Jurkat, Clone E6-1 (cell line): ENCODE measurements around the gene PFKM.

Experiments
- DNase-seq: peaks from one replicate; pipeline ENCODE4 v3.0.0-alpha.2; 2011; ENCODE audit warnings: low read depth, low spot score
- H3K4me3 ChIP-seq: 2 replicates; pipeline ENCODE4 v1.5.1; 2011; ENCODE audit warnings: mild to moderate bottlenecking, low read length, control low read depth, moderate library complexity

The PFKM gene

DNA sequence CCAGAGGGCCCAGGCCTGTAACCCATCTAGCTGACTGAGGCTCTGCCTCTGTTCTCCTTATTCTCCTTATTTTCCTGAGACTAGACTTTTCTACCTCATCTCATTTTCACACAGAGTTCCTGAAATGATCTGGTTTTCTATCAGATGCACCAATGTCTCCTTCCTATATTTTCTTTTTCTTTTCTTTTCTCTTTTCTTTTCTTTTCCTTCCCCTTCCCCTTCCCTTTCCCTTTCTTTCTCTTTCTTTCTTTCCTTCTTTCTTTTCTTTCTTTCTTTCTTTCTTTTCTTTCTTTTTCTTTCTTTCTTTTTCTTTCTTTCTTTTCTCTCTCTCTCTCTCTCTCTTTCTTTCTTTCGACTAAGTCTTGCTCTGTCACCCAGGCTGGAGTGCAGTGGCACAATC lies 61.3 kb downstream of the PFKM start:
- no peak overlapping the region for H3K4me3 ChIP-seq
- DNase-seq: no peak

DNA sequence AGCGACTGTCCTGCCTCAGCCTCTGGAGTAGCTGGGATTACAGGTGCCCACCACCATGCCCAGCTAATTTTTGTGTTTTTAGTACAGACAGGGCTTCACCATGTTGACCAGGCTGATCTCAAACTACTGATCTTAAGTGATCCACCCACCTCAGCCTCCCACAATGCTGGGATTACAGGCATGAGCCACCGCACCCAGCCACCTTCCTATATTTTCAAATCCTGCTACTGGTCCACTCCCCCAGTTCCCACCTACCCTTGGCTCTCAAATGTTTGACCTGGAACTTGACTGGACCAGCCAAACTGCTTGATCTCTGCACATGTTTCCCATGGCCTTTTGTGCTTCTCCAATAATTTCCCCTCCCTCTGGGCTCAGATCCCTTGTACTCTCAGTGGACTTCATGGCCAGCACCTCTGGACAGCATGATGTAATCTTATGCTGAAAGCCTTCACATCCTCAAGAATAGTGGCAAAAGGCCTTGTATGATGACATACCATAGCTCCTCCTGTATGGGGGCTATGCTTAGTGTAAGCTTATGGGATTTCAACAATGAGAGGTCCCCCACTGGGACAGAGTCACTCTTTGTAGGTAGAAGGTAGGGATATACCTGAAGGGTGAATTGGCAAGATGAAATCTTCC lies 61.8 kb downstream of the PFKM start:
- no peak overlapping the region for H3K4me3 ChIP-seq
- no peak for DNase-seq

DNA sequence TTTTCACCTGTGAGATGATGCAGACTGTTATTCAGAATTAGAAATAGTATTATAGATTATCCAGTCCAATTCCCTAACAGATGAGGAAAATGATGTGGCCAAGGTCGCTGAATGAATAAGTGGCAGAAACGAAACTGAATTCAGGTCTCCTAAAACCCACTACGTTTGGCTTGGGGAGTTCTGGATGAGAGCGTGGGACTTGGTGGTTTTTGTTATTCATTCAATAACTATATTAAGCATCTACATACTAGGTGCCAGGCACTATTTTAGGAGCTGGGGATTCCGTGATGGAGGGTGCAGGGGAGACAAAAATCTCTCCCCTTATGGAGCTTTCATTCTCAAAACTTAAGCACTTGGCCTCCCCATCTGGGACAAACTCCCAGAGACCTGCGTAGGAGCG lies 63.5 kb downstream of the PFKM start:
- peak overlapping the region; percentile 86 for H3K4me3 ChIP-seq
- DNase-seq: no peak

DNA sequence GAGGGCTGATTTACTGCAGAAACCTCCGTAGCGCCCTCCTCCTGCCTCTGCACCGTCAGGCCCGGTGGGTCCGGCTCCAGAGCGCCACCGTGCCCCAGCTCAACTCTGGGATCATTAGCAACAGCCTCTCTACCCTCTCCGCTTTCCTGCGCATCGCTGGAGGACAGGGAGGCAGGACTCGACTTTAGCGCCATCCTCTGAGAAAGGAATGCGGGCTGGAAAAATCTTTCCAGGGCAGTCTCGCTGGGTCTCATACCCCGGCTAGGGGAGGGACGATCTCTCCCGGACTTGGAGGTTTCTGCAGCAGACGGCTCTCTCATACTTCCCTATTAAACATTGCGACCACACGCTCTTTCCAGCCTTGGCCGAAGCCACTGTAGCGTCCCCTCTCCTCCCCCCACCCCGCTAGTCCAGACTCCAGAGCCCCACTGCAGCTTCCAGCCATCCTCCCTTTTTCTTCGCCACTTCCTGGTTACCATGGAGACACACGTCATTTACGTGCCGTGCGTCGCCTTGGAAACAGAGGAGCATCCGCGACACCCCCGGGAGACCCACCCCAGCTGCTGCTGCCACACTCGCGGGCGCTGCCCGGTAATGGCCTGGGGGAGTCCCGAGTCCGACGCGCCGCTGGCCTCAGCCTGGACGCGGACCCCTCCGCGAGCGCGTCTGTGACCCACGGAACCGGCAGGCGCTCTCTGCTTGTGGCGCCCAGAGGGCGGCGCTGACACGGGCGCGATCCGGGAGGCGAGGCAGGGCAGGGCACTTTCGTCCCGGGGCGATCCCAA lies 64.1 kb downstream of the PFKM start, which contains the start of gene CCDC184:
TSS of gene CCDC184 (plus strand) at position 554 of the 785 bp plus-strand sequence. CDS start 479 bp downstream, outside the sequence.
- peak; percentile 79 for DNase-seq
- peak within 1 kb of the TSS; percentile 86 for H3K4me3 ChIP-seq

DNA sequence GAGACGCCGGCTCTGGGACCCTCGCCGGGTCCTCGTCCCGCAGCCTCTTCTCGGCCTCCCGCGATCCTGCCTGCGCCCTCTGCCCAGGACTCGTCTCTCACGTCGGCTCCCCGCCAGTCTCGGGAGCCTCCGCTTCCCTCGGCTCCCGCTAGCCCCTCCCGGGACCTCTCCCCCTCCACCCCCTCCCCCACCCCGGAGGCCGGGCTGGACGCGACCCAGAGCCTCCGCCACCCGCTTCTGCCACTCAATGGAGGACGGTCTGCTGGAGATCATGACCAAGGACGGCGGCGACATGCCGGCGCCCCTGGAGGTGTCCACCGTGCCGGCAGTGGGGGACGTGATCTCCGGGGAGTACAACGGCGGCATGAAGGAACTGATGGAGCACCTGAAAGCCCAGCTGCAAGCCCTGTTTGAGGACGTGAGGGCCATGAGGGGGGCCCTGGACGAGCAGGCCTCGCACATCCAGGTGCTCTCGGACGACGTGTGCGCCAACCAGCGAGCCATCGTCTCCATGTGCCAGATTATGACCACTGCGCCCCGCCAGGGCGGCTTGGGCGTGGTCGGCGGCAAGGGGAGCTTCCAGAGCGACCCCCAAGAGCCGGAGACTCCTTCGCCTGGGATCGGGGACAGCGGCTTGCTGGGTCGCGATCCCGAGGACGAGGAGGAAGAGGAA lies 64.8 kb downstream of the PFKM start:
- peak overlapping the region; percentile 86 for H3K4me3 ChIP-seq
- no peak for DNase-seq

DNA sequence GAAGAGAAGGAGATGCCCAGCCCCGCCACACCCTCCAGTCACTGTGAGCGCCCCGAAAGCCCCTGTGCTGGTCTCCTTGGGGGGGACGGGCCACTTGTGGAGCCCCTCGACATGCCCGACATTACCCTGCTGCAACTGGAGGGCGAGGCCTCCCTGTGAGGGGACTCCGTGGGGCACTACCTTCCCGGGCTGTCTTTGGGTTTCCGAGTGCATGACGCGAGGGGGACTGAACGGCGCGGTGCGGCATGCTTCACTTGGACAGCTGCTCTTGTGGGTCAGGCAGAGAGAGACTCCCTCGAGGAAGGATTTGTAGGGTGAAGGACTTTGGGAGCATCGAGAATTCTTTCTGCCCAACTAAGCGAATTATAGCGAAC lies 65.4 kb downstream of the PFKM start:
- H3K4me3 ChIP-seq: no peak overlapping the region
- no peak for DNase-seq

DNA sequence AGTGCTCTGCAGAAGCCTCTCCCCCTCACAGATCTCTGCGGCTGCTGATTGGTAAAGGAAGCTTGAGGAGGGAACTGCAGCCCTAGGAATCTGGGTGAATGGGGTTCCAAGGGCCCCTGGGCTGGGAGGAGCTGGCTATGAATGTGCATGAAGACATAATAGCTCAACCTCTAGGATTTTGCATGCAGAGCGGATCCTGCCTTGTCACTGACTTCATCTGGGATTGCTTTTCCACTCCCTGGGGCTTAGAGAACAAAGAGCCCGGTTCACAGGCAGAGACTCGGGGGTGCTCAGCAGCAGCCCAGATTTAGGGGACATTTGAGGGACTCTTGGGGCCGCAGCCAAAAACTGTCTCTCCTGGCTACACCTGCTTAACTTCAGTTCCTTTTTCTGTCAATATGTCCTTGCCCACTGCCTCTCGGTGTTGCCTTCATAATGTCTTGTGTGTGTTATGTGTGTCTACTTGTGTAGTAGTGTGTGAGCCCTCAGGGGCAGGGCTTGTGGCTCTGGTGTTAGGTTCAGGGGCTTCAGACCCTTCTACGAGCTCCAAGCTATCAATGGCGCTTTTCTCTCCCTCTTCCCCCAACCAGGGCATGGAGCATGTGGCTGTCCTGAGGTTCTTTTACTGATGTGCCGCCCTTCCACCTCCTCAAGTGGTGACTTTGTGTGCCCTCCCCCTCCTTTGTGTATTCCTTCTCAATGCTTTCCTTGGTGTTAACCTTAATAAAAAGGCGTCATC lies 66.2 kb downstream of the PFKM start:
- no peak for DNase-seq
- no peak overlapping the region for H3K4me3 ChIP-seq

DNA sequence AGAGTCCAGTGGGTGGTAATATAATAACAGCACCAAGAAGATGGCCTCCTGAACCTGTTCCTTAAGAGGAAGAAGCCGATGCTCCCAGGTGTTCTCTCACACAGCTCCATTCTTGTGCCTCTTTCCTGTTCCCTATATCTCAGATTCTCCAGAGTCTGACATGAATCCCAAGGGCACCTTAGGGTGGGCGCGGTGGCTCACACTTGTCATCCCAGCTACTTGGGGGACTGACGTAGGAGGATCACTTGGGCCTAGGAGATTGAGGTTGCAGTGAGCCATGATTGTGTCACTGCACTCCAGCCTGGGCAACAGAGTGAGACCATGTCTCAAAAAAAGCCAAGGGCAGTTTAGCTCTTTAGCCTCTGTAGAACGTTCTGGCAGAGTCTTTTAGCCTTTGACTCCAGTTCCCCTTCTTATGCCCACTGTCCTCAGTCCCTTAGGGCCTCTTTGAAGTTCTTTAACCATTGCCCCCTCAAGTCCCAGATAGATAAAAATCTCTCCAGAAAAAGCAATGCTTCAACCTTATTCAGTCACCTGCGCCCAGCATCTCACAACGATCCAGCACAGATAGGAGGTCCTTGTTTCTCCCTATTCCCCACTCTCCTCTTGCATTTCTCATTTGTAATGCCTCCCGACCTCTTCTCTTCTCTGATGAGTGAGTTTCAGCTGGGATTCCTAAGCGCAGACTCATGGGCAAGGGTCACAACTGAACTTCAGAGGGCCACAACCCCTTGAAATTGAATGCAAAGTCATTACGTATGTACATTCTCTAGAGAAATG lies 68.9 kb downstream of the PFKM start:
- H3K4me3 ChIP-seq: no peak overlapping the region
- no peak for DNase-seq

DNA sequence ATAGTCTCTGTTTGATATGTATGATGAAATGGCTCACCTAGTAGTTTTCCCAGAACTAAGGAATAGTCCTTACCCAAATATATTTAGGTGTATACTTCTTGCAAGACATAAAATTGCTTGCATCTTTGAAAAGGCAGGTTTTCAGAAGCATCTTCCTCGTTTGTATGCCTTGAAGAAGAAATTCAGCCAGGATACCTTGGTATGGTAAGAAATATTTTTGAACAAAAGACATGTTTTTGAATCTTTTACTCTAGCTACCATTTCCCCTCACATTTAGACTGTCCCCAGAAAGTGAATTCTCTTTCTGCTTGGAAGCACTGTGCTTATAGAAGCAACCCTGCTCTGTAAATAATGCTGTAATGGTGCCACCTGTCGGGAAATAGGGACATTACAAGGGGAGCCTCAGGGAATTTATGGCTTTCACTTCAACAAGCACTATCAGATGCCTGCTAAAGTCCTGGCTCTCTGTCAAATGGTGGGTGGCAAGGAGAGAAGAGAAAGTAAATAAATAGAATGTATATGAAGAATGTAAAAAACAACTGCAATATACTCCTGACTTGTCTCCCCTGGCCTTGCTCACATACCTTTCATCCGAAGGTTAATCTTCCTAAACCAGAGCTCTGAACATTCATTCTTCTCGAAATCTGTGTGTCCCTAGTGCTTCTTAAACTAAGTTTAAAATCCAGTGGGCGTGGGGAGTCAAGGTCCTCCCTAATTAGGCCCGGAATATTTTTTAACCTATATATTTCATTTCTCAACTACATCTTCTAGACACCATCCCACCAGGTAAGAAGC lies 70.4 kb downstream of the PFKM start:
- no peak overlapping the region for H3K4me3 ChIP-seq
- DNase-seq: peak; percentile 68

DNA sequence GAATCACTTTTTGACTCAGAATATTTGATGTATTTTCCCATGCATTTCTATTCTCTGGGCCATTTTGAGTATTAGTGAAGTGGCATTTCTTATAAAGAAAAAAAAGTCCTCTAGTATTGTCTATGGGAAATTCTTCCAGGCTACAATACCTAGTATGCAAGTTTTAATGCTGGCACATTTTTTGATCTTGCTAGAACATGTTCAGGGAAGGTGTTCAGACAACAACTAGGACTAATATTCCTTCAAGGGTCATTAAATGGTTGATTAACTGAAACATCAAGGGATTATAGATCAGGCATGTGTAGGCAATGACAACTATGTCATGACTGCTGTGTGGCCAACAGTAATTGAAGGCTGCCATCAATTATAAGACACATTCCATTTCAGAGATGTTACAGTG lies 71.9 kb downstream of the PFKM start:
- no peak overlapping the region for H3K4me3 ChIP-seq
- no peak for DNase-seq

DNA sequence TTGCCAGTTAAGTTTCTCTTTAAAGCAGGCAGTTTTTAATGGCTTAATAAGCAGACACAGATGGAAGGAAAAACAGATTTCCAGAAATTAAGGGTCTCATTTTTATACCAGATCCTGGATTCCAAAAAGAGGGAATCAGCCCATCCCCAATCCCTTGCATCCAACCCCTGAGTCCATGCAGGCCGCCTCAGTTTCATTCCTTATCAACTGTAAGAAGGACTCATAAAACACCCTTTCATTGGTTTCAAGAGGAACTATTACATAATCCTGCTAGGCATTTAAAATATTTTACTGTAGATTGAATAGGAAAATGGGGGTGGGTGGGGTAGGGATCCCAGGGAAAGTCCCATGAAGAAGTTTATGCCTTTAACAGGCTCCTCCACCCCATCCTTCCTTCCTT lies 73.7 kb downstream of the PFKM start:
- no peak overlapping the region for H3K4me3 ChIP-seq
- no peak for DNase-seq

DNA sequence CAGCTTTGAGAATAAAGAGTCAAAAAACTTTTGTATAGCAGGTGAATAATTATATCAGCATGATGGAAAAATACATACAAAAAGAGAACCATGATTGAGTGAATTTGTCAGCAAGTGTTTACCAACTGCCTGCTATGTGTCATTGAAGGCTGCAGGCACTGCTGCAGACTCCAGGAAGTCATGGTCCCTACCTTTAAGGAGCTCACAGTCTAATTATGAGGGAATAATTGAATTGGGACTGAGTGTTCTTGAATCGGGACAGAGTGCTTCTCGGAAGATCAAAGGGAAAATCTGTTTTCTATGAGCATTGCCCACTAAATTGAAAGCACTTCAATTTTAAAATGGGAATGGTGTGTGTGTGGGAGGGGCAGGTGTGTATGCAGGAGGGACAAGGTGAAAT lies 74.5 kb downstream of the PFKM start:
- no peak for DNase-seq
- H3K4me3 ChIP-seq: no peak overlapping the region

DNA sequence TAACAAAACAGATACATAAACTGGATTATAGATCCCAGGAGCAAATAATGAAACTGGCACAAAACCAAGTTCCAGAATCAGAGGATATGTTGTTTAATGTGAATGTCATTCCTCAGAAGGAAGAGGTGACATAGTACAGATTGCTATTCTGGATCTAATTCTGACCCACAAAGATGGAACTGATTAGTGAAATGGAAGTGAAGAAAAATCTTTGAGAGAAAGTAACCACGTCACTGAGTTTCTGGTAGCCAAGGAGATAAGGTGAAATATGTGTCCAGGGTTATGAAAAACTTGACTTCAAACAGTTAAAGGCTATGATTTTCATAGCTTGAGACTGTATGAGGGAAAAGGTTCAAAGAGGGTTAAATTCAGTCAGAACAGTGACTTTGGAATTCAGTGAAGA lies 75.6 kb downstream of the PFKM start:
- no peak for DNase-seq
- no peak overlapping the region for H3K4me3 ChIP-seq
